GM19351 (cell line): ENCODE data around the gene RPL32.
"Not testable (repeated sequence)": the region's sequence is repeated elsewhere in the genome, so short reads cannot be mapped to it uniquely, and the experiment has no call there.

Source experiments
- ATAC-seq: cut with Tn5 transposase; IDR thresholded peaks from one replicate; pipeline ENCODE4 v1.9.1; 2021; ENCODE audit warnings: mild to moderate bottlenecking, moderate library complexity; ENCODE audit not compliant: unreplicated experiment

The RPL32 gene

DNA sequence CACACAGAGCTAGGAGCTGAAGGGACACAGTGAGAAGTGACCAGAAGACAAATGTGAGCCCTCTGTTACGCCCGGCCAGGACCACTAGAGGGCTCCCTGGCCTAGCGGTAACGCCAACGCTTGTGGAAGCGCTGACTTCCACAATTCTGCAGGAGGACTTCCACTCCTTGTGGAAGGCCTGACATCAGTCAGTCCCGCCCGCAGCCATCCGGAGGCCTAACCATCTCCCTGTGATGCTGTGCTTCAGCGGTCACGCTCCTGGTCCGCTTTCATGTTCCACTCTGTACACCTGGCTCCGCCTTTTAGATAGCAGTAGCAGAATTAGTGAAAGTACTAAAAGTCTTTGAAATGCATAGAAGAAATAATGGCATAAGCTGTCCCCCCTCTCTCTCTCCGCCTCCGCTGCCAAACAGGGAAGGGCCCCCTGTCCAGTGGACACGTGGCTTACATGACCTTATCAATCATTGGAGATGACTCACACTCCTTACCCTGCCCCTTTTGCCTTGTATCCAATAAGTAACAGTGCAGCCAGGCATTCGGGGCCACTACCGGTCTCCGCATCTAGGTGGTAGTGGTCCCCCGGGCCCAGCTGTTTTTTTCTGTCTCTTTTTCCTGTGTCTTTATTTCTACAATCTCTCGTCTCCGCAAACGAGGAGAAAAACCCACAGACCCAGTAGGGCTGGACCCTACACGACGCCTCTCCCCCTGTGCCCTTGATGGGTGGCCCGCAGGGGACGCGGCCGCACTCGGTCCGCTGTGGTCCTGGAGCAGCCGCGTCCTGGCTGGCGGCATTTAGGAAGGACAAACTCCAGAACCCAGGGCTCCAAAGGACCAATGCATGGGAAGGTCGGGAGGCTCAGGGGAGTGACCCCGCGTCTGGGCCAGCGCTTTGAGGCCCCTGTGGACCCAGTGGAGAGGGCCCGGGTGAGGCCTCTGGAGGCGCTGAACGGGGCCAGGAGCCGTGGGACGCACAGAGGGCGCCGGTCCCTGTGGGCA is 27.0 kb upstream of the RPL32 start:
- ATAC-seq = peak; percentile 55

DNA sequence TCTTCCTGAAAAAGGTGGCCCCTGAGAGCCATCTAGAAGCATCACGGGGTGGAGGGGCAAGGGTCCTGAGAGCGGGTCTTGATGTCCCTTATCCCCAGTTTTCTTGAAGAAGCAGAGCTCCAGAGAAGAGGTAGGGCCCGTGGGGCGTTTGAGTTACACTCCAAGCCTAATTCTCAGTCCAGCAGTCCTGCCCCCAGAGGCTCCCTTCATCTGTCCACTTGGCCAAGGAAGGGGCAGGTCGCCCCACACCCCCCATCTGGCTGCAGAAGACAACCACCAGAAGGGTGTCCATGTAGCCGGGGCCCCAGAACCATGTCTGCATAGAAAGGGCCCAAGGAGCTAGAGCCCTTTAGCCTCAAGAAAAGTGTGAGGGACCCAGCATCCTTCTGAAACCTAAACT is 25.5 kb upstream of the RPL32 start:
- no peak for ATAC-seq

DNA sequence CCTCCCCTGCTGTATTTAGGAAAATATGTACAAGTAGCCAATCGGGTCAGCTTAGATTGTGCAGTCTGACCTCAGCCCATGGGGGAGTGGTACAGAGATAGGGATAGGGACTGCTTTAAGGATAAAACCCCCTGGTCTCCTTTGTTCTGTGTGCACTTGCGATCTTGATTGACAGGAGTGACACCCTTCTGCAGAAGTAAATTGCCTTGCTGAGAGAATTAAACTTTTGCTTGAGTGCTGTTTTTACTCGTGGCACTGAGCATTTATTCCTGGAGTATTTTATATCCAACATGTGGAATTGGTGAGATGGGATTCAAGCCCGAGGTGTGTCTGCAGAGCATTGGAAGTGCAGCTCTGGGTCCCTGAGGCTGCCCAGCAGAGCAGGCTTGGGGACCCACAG is 23.9 kb upstream of the RPL32 start:
- no peak for ATAC-seq

DNA sequence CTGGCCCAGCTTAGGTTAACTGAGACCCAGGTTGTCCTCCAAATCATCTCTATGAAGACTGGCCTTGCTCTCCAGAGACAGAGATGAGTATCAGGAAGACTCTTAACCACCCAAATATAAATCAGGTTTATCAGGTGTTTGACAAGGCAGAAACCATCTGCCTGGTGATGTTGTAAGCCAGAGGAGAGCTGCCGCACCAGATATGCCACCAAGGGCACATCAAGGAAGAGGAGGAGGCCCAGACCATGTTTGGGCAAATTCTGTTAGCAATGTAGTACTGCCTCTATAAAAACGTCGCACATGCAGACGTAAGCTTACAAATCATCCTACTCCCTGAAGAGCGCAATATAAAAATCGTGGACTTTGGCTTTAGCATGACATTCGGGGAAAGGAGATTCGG is 21.0 kb upstream of the RPL32 start:
- ATAC-seq = no peak

DNA sequence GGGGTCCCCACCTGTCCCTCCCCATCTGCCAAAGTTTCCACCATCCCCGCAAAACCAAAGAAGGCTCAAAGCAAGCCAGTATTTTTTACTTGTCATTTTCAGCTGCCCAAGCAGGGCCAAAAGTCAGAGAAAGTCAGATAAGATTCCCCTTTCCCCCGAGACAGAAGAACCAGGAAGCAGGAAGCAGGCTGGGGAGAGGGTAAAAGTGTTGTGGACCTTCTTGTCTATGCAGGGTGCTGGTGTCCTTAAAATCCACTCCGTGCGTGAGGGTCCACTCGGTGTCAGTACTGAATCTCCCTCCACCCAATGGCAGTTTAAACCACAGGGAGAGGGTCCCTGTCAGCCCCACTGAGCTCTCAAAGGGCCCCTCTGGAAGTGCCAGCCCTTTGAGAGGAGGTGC is 20.2 kb upstream of the RPL32 start:
- no peak for ATAC-seq

DNA sequence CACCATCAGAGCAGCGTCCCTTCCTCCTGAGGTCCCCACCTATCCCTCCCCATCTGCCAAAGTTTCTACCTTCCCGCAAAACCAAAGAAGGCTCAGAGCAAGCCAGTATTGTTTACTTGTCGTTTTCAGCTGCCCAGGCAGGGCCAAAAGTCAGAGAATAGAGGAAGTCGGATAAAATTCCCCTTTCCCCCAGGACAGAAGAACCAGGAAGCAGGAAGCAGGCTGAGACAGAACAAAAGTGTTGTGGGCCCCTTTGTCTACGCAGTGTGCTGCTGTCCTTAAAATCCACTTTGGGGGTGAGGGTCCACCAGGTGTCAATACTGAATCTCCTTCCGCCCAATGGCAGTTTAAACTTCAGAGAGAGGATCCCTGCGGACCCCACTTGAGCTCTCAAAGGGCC is 18.5 kb upstream of the RPL32 start:
- ATAC-seq = no peak

DNA sequence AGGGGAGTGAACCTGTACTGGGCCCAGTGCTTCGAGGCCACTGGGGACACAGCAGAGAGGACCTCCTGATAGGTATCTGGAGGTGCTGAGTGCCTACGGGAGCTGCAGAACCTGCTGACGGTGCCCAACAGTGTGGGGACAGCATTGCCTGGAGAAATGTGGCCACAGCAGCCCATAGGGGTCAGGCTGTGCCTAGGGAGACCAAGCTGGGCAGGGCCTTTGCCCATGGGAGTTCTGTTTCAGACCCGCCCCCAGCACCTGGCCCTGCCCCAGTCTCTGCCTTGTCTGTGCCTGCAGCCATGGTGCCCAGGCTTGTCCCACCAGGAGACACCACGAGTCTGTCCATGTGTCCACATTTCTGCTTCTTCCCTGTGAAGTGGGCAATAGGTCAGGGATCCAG is 15.3 kb upstream of the RPL32 start:
- ATAC-seq = no peak

DNA sequence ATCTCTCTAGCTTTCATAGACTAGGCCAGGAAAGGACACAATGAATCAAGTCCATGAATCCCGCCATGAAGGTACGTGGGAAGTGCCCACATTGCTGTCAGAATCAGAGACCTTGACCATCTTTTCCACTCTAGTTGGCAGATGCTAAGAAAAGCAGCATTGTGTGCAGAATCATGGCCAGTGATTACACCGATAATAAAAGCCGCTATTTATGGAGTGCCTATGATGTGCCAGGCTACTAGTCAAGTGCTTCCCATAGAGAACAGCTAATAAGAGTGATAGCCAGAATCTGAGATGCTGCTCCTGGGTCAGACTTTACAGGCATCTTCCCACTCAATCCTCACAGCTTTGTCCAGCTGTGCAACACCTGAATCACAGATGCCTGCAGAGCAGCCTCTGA is 13.2 kb upstream of the RPL32 start:
- no peak for ATAC-seq

DNA sequence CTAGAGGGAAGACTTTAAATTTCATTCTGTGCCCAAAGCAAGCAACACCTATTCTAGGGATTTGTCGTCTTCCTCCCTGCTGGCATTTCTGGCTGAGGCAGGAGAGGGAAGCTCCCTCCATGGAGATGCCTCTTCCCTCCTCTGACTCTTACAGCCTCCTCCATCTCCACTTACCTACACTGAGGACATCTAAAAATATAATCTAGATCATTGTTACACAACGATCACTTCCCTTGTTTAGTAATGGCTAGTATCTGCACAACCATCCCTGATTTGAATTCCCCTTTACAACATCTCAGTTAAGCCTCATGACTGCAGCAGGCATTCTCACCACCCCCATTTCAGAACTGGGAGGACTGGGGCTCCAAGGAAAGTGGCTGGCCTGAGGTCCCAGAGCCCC is 12.5 kb upstream of the RPL32 start:
- ATAC-seq = not testable (repeated sequence)

DNA sequence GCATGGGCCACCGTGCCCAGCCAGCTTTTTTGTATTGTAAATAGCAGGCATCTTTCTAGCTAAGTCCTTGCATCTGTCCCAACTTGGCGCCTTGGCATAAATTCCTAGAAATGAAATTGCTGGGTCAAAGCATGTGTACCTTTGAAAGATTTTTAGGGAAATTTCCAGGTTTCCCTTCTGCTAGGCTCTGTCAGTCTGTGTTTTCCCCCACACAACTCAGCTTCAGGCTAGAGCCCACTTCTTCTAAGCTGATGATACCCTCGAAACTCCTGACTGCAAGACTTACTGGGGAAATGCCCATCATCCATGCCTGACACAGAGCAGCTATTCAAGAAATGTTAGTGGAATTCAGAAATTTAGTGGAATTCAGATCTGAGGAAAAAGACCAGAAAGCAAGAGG is 10.8 kb upstream of the RPL32 start:
- ATAC-seq = no peak

DNA sequence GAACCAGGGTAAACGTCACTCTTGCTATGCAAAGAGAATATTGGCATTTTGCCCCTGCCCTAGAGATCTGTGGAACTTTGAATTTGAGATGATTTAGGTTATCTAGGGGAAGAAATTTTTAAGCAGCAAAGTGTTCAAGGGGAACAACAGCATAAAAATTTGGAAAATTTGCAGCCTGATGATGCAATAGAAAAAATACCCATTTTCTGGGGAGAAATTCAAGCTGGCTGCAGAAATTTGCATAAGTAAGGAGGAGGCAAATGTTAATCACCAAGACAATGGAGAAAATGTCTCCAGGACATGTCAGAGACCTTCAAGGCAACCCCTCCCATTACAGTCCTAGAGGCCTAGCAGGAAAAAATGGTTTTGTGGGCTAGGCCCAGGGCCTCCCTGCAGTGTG is 4.4 kb upstream of the RPL32 start:
- ATAC-seq = no peak

DNA sequence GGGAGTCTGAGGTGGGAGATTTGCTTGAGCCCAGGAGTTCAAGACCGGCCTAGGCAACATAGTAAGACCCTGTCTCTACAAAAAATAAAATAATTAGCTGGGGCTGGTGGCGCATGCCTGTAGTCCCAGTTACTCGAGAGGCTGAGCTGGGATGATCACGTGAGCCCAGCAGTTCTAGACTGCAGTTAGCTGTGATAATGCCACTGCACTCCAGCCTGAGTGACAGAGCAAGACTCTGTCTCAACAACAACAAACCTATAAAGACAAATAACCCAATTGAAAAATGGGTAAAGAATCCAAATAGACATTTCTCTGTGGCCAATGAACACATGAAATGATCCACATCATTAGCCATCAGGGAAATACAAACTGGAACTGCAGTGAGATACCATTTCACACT is 1.1 kb upstream of the RPL32 start:
- no peak for ATAC-seq

DNA sequence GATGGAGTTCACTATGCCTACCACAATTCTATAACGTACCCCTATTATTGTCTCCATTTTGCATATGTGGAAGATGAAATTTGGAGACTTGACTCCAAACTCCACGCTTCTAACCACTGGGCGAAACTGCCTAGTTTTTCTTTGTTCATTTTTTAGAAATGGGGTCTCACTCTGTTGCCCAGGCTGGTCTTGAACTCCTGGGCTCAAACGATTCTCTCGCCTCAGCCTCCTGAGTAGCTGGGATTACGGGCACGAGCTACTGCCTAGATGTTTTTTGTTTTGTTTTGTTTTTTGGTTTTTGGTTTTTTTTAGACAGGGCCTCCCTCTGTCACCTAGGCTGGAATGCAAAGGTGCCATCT is 584 bp upstream of the RPL32 start:
- peak; percentile 6 for ATAC-seq

DNA sequence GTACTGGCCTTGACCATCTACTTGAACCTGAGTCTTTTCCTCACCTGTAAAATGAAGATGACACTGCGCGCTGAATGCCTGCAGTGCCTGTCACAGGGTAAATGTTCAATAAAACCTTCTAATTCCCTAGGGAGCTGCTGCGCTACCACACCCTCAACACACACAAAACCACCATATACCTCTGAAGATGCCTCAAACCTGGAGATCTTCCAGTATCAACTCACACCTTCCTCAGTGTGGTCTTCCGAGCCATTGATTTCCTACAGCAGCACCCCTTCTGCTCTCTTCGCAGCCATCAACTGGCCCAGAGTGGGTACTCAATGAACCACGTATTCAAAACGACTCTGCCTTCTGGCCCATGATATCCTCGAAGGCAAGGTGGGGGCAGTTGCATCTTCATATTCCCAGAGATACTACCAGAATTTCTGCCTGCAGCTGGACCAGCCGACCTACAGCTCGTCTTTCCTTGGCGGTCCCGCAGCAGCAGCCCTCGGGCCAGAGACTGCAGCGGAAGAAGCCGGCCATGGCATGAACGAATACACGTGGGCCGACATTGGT is 695 bp downstream of the RPL32 start:
- ATAC-seq = peak; percentile 22

DNA sequence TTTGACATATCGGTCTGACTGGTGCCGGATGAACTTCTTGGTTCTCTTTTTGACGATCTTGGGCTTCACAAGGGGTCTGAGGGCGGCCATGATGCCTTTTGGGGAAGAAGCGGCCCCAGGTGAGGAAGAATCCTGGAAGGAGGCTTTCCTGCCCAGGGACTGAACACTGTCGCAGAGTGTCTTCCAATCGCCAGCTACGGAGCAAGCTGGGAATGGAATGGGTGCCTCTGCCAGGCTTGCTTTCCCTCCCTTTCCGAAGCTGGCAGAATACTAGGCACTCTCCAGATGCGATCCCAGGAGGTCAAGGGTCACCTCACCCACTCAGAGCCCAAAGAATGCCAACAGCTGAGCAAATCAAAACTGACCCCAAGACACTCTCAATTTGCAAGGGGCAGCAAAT is 1.2 kb downstream of the RPL32 start:
- not testable (repeated sequence) for ATAC-seq

DNA sequence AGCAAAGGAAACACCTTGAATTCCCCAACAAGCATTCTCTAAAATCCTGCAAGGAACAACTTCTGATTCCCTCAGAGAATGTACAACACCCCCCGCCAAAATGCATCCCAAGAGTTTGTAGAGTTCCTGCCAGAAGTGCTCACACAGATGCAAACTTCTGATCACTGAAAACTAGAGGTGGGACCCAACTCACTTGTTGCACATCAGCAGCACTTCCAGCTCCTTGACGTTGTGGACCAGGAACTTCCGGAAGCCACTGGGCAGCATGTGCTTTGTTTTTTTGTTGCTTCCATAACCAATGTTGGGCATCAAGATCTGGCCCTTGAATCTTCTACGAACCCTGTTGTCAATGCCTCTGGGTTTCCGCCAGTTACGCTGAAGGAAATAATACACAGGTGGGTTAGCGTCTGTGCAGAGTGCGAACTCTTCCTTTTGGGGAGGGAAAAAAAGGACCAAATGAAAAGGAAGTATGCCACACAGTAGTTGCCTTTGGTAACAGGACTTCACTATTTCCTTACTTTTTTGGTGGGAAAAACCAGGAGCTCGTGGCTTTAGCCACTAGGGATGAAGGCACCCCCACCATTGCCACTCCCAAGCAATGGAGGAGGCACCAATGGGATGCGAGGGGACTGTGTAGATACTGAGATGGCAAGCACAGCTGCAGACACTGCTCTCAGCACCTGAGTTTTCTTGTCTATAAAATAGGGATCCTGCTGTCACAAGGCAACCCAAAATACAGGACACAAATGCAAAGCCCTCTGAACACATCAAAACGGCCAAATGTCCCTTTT is 2.0 kb downstream of the RPL32 start:
- ATAC-seq = no peak

DNA sequence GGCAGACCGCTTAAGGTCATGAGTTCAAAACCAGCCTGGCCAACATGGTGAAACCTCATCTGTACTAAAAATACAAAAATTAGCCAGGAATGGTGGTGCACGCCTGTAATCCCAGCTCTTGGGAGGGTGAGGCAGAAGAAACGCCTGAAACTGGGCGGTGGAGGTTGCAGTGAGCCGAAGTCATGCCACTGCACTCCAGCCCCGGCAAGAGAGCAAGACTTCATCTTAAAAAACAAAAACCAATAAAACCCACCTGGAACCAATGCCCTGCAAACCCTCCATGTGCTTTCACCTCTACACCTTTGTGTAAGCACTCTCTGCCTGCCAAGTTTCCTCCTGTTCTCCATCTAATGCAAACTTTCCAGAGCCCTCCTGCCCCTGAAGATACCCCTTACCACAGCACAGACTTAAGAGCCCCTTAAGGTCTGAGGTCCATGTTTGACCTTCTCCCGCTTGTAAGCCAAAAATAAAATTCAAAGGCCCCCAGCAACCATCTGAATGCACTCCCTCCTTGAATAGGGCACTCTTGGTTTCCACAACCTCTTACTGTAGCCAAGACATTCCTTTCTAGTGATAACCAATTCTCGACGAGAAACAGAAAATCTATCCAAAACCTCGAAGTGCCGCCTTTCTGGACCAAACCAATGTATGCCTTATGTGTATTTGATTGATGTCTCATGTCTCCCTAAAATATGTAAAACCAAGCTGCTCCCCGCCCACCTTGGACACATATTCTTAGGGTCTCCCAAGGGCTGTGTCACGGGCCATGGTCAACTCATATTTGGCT is 3.0 kb downstream of the RPL32 start:
- no peak for ATAC-seq

DNA sequence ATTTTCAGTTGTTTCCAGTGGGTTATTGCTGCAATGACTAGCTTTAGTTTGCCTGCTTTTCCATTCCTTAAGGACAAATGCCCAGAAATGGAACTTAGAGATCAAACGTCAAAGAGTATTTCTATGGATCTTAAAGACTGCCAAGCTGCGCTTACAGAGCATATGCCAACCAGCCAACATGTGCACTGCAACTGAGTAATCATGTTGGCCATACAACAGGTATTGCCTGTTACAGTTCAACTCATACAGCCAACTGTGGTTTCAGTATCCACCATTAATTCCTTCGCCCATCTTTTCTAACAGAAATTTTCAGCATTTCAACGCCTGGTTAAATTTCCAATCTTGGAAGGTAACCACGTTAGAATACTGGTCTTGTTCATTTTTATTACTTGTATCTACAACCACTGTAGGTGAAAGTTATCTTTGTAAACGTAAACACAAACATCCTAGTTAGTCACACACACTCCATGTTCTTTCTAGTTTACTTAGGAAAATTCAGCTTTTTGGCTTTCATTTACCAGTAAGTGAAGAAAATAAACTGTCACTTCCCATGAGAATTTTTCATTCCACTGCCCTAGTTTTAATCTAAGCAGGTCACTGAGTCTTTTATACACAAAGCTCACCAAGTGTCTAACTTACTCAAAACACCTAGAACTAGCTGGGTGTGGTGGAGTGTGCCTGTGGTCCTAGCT is 3.9 kb downstream of the RPL32 start:
- ATAC-seq = no peak

DNA sequence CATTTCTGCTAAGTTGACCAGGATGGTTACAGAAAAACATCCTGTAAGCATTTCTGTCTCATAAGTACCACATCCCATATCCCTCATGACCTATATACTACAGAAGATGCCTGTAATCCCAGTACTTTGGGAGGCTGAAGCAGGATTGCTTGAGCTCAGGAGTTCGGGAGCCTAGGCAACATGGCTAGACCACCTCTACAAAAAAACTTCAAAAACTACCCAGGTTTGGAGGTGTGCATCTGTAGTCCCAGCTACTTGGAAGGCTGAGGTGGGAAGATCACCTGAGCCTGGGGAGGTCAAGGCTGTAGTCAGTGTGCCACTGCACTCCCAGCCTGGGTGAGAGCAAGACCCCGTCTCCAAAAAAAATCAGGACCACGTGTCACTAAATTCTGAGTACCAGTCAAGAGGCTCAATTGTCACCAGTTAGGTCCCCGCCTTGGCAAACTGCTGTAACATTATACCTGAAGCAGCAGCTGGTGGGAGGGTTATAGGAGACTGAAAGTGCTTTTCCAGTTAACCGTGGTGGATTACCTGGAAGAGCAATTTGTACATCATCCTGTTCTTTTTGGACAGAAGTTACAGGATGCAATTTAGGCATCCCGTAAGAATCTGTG is 6.2 kb downstream of the RPL32 start:
- no peak for ATAC-seq
